NCI-H2196 treated with DMSO at 0.1 percent for 48 hours (cell line): ENCODE data around the gene RIMS3.
"Not testable (repeated sequence)": the region's sequence is repeated elsewhere in the genome, so short reads cannot be mapped to it uniquely, and the experiment has no call there.

Experiments
- DNase-seq: peaks from one replicate; lab custom pipeline; 2025; ENCODE audit not compliant: unreplicated experiment; lab: John Stamatoyannopoulos, UW

Gene RIMS3

DNA sequence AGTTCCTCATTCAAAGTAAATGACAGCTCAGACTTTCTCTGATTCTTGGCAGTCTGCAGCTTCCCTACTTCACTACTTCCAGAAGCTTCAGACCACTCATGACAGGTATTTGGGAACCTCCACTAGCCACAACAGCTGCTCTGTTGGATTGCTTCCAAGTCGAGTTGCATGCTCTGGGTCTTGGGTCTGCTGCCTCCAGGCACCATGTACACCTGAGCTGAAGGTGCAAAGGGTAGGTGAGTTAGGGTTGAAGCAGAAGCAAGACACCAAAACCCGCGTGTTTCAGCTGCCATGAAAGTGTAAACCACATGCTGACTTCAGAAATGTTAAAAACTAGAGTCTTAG lies 71.3 kb downstream of the RIMS3 start:
- DNase-seq: no peak

DNA sequence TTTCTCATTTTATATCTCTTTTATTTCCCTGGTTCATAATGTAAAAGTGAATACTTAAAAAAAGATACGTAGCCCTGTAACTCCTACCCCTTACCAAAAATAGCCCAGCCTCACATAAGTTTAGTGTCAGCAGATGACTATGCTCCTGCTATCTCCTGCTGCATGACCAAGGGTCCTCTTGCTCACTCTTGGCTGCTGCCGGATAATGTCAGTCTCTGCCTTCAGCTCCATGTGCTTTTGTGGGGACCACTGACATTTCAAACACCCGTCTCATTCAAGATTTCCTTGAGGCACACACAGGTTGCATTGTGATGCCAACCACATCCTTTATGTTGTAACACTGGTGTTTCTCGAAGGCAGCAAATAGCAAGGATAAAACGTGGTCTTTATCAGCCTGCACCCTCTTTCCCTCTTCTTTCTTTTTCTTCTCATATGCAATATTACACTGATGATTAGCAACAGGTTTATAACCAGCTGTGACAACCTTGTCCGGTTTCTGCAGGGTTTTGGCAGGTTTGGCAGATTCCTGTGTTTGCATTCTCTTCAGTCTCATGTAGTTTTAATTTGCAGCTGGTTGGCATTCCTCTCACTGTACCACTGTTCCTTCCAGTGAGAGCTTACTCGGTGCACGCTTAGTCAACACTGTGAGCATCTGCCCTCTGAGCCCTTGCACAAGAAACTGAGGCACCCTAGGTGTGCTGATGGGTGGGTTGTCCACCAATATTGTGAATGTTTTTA lies 71.9 kb downstream of the RIMS3 start:
- no peak for DNase-seq

DNA sequence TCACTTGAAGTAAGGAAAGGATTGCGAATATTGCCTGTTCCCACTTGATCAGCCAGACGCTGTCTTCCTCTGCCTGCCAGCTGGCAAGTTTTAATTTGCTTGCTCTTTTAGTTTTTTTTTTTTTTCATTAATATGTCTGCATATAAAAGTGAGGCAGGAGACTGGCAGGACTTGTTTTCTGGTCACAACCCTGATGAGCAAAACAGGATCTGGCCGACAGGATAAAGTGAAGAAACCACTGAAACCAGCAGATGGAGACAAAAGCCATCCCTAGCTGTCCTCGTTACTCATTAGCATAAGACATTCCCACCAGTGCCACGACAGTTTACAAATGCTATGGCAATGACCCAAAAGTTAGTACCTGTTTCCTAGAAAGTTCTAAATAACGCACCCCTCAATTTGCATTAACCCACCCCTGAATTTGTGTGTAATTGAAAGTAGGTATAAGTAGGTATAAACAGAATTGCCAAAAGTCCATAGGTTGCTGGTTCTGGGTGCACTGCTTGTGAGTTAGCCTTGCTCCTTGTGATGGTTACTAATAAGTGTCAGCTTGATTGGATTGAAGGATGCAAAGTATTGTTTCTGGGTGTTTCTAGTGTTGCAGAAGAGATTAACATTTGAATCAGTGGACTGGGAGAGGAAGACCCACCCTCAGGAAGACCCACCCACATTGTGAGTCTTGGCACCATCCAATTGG lies 73.2 kb downstream of the RIMS3 start:
- DNase-seq: no peak

DNA sequence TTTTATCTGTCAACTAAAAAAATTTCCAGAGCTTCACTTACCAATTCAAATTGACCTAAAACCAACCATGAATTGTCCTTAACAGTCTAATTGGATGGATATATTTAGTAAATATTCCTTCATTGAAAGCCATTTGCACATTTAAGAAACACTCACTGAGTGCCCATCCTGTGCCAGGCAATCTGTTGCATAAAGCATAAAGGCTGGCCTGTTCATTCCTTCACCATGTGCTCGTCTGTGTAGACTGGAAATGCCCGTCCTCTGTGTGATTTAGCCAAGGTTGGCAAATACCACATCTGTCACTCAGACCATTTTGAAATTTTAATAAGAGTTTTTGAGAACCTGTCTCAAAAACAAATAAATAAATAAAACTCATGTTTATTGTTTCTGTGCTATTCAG lies 76.9 kb downstream of the RIMS3 start:
- no peak for DNase-seq

DNA sequence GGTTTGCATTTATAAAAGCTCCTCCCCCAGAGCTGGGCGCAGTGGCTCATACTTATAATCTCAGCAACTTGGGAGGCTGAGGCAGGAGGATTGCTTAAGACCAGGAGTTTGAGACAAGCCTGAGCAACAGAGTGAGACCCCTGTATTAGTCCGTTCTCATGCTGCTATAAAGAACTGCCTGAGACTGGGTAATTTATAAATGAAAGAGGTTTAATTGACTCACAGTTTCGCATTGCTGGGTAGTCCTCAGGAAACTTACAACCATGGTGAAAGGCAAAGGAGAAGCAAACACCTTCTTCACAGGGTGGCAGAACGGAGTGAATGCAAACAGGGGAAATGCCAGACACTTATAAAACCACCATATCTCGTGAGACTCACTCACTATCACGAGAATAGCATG lies 81.5 kb downstream of the RIMS3 start:
- no peak for DNase-seq

DNA sequence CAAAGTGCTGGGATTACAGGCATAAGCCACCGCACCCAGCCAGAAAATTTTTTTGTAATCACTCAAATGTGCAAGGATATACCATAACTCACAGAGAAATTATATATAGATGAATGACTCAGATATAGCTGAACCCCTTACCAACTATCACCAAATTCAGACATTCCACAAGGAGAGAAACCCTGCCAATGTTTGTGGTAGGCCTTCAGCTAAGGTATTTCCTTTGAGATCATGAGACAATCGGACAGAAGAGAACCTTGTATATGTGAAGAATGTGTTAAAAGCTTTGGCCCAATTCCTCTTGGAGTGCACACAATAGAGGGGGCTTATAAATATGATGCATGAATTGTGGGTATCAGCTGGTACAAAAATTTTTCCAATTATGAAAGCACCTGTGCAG lies 83.4 kb downstream of the RIMS3 start:
- no peak for DNase-seq

DNA sequence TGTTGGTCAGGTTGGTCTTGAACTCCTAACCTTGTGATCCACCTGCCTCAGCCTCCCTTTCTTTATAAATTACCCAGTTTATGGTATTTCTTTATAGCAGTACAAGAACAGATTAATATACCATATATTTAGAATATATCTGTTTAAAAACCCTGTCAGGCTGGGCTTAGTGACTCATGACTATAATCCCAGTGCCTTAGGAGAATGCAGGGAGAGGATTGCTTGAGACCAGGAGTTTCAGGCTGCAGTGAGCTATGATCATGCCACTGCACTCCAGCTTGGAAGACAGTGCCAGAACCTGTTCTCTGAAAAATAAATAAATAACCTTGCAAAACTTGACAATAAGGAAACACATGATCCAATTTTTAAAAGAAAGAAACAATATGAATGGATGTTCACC lies 90.1 kb downstream of the RIMS3 start:
- no peak for DNase-seq

DNA sequence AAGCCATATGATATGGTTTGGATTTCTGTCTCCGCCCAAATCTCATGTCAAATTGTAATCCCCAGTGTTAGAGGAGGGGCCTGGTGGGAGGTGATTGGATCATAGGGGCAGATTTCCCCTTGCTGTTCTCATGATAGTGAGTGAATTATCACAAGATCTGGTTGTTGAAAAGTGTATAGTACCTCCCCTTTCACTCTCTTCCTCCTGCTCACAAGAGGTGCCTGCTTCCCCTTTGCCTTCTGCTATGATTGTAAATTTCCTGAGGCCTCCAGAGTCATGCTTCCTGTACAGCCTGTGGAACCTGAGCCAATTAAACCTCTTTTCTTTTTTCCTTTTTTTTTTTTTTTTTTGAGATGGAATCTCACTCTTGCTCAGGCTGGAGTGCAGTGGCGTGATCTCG lies 90.7 kb downstream of the RIMS3 start:
- not testable (repeated sequence) for DNase-seq
